Measurements from ENCODE around the gene HOXA9.
A peak's percentile ranks its signal among the peaks of the same experiment; 100 is the strongest.

Gene HOXA9

GRCh38 chr7:27200761-27201579, 35.6 kb upstream of the HOXA9 start:
- no peak for DNase-seq (ENCODE audit: low read depth)
- TF ChIP-seq CTCF (conservative IDR thresholded peaks at IDR 0.05; ENCODE audit: control insufficient read depth, insufficient read depth, low read depth, low read length) = no peak
- H3K4me3 ChIP-seq (ENCODE audit: control insufficient read depth, low read depth, low read length) = no peak overlapping the region

GRCh38 chr7:27199849-27200760, 34.8 kb upstream of the HOXA9 start, which contains the start of gene HOXA13:
Gene HOXA13 (minus strand): TSS chr7:27200091. CDS start chr7:27200077, 14 bp downstream.
- peak; percentile 17 for DNase-seq (ENCODE audit: low read depth)
- peak within 1 kb of the TSS; percentile 32 for H3K4me3 ChIP-seq (ENCODE audit: control insufficient read depth, low read depth, low read length)
- no peak for TF ChIP-seq CTCF (conservative IDR thresholded peaks at IDR 0.05; ENCODE audit: control insufficient read depth, insufficient read depth, low read depth, low read length)

- no peak for DNase-seq (ENCODE audit: low read depth)
- TF ChIP-seq CTCF (conservative IDR thresholded peaks at IDR 0.05; ENCODE audit: control insufficient read depth, insufficient read depth, low read depth, low read length) = no peak
- no peak overlapping the region for H3K4me3 ChIP-seq (ENCODE audit: control insufficient read depth, low read depth, low read length)
Observed at GRCh38 chr7:27198871-27199801, 33.8 kb upstream of the HOXA9 start.

GRCh38 chr7:27198138-27198841, 33.0 kb upstream of the HOXA9 start:
- TF ChIP-seq CTCF (conservative IDR thresholded peaks at IDR 0.05; ENCODE audit: control insufficient read depth, insufficient read depth, low read depth, low read length) = no peak
- no peak overlapping the region for H3K4me3 ChIP-seq (ENCODE audit: control insufficient read depth, low read depth, low read length)
- DNase-seq (ENCODE audit: low read depth) = no peak

- TF ChIP-seq CTCF (conservative IDR thresholded peaks at IDR 0.05; ENCODE audit: control insufficient read depth, insufficient read depth, low read depth, low read length) = no peak
- no peak for DNase-seq (ENCODE audit: low read depth)
- no peak overlapping the region for H3K4me3 ChIP-seq (ENCODE audit: control insufficient read depth, low read depth, low read length)
Observed at GRCh38 chr7:27197137-27198042, 32.1 kb upstream of the HOXA9 start.

All from fibroblast of mammary gland (primary cell).